Chondrocyte (in vitro differentiated cells): ENCODE data around the gene APBA3. TPM values are rescaled to one million over a fixed set of nuclear protein-coding genes. Genes with fewer than 3 reads are reported as not detected.

Experiments used
- DNase-seq: peaks from one replicate; pipeline ENCODE4 v3.0.0; 2021; ENCODE audit warnings: mixed read lengths, low spot score
- H3K27ac Mint-ChIP-seq: one replicate; pipeline ENCODE4 v1.8.0; 2021; ENCODE audit warnings: mild to moderate bottlenecking, moderate library complexity, mixed read lengths; ENCODE audit not compliant: unreplicated experiment
- H3K27me3 Mint-ChIP-seq: 2 replicates; pipeline ENCODE4 v1.8.0; 2021; ENCODE audit warnings: low read depth, mixed read lengths
- H3K36me3 Mint-ChIP-seq: 2 replicates; pipeline ENCODE4 v1.8.0; 2021; ENCODE audit warnings: low read depth, mixed read lengths
- H3K4me1 Mint-ChIP-seq: 2 replicates; pipeline ENCODE4 v1.8.0; 2021; ENCODE audit warnings: low read depth, mild to moderate bottlenecking, mixed read lengths
- H3K4me3 Mint-ChIP-seq: one replicate; pipeline ENCODE4 v1.8.0; 2021; ENCODE audit warnings: mild to moderate bottlenecking, moderate library complexity, mixed read lengths; ENCODE audit not compliant: unreplicated experiment
- H3K9me3 Mint-ChIP-seq: 2 replicates; pipeline ENCODE4 v1.8.0; 2021; ENCODE audit warnings: low read depth, mixed read lengths
- total RNA-seq: library from RNA; stranded (reverse); gene quantifications from 3 replicates; pipeline ENCODE4 v1.2.1, GENCODE V29; 2021
- TF ChIP-seq, protein P1 (sequence below): fragments of 200-600 bp; sonication (generic); IDR thresholded peaks from 2 replicates; pipeline ENCODE4 v1.5.0; 2021; ENCODE audit warnings: antibody characterized with exemption, mild to moderate bottlenecking, moderate library complexity

The APBA3 gene
- total RNA-seq, 1 donor from 2014 or later: 18.2 TPM

GRCh38 chr19:3738477-3739220 is 22.8 kb downstream of the APBA3 start:
- Mint-ChIP-seq H3K4me3 (no peak overlapping the region), H3K27ac (no peak overlapping the region), H3K9me3 (no peaks in the 10 kb centered on the region), H3K36me3 (no peaks in the 10 kb centered on the region), H3K4me1 (no peaks in the 10 kb centered on the region), H3K27me3 (peaks cover 10% of the 10 kb centered on the region)
- TF ChIP-seq, protein P1, sequence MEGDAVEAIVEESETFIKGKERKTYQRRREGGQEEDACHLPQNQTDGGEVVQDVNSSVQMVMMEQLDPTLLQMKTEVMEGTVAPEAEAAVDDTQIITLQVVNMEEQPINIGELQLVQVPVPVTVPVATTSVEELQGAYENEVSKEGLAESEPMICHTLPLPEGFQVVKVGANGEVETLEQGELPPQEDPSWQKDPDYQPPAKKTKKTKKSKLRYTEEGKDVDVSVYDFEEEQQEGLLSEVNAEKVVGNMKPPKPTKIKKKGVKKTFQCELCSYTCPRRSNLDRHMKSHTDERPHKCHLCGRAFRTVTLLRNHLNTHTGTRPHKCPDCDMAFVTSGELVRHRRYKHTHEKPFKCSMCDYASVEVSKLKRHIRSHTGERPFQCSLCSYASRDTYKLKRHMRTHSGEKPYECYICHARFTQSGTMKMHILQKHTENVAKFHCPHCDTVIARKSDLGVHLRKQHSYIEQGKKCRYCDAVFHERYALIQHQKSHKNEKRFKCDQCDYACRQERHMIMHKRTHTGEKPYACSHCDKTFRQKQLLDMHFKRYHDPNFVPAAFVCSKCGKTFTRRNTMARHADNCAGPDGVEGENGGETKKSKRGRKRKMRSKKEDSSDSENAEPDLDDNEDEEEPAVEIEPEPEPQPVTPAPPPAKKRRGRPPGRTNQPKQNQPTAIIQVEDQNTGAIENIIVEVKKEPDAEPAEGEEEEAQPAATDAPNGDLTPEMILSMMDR: no peak
- DNase-seq: no peak

DNA sequence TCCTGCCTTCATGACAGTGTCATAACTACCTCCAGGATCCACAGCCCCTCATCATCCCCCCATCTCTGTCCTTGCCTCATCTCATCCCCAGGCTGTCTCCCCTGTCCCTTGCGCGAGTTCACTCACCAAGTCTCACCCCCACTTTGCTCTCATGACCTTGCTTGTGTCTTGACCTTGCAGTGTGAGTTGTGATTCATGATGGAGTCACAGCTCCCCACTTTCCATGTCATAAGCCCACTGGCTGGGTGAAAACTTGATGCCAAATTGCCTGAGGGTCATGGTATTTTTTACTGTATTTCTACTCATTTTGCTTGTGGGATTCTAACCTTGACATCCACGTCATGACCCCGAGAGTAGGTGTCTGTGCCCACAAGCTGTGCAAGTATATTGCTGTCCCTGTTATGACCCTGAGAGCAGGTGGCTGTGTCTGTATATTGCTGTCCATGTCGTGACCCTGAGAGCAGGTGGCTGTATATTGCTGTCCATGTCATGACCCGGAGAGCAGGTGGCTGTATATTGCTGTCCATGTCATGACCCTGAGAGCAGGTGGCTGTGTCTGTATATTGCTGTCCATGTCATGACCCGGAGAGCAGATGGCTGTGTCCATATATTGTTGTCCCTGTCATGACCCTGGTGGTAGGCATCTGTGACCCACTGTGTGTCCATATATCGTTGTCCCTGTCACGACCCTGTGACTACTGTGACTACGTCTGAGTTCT is 23.8 kb downstream of the APBA3 start:
- Mint-ChIP-seq H3K4me3 (no peak overlapping the region), H3K27ac (no peak overlapping the region), H3K27me3 (peaks cover 10% of the 10 kb centered on the region), H3K36me3 (no peaks in the 10 kb centered on the region), H3K4me1 (no peaks in the 10 kb centered on the region), H3K9me3 (no peaks in the 10 kb centered on the region)
- TF ChIP-seq, protein P1: no peak
- no peak for DNase-seq

DNA sequence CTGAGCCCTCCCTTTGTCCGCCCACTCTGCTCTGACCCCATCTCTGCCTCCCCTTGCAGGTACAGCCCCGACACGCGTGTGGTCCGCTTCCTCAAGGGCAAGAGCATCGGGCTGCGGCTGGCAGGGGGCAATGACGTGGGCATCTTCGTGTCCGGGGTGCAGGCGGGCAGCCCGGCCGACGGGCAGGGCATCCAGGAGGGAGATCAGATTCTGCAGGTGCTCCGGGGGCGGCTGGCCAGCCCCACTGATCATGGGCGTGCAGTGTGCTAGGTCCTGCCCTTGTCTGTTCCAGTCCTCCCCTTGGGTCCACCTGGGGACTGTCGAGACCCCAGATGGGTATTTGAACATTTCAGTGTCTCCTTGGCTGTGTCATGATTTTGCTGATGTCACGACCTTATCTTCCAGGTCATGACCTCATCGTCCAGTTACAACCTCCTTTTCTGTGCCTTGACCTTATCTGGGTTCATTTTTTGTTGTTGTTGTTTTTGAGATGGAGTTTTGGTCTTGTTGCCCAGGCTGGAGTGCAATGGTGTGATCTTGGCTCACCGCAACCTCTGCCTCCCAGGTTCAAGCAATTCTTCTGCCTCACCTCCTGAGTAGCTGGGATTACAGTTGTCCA is 25.3 kb downstream of the APBA3 start:
- DNase-seq: no peak
- Mint-ChIP-seq H3K27me3 (peaks cover 10% of the 10 kb centered on the region), H3K36me3 (no peaks in the 10 kb centered on the region), H3K4me3 (no peak overlapping the region), H3K27ac (no peak overlapping the region), H3K4me1 (no peaks in the 10 kb centered on the region), H3K9me3 (no peaks in the 10 kb centered on the region)
- TF ChIP-seq, protein P1: no peak

GRCh38 chr19:3734310-3734600 is 27.2 kb downstream of the APBA3 start:
- Mint-ChIP-seq H3K27ac (no peak overlapping the region), H3K4me1 (no peaks in the 10 kb centered on the region), H3K9me3 (no peaks in the 10 kb centered on the region), H3K27me3 (peaks cover 10% of the 10 kb centered on the region), H3K4me3 (no peak overlapping the region), H3K36me3 (no peaks in the 10 kb centered on the region)
- TF ChIP-seq, protein P1: no peak
- no peak for DNase-seq

DNA sequence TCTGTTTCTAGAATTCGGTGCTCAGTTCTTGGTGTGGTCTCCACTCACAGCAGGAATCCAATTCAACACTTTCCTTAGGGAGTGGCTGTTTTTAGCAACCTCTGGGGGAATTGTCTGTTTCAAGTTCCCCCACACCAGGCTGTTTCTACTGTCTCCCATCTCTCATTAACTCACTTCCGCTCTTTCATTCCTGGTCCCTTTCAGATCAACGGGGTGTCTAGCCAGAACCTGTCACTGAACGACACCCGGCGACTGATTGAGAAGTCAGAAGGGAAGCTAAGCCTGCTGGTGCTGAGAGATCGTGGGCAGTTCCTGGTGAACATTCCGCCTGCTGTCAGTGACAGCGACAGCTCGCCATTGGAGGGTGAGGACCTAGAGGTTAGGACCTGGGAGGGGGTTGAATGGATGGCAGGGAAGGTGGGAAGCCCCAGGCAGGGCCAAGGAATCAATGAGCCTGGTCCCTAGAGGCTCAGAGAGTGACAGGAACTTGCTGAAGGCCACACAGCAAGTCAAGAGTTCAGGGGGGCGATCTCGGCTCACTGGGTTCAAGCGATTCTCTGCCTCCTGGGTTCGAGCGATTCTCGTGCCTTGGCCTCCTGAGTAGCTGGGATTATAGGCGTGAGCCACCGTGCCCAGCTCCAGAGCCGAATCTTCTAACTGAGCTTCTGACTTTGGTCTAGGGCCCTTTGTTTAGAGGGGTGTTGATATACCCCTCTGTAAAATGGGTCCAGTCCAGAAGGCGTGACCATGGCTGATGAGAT is 27.8 kb downstream of the APBA3 start:
- TF ChIP-seq, protein P1: no peak
- no peak overlapping the region for H3K4me3 Mint-ChIP-seq

More for the DNA sequence above, 27.8 kb downstream of the APBA3 start:
- Mint-ChIP-seq H3K27ac (no peak overlapping the region), H3K36me3 (no peaks in the 10 kb centered on the region), H3K4me1 (no peaks in the 10 kb centered on the region), H3K9me3 (no peaks in the 10 kb centered on the region), H3K27me3 (peaks cover 10% of the 10 kb centered on the region)
- DNase-seq: no peak
